HCT116 (cell line): Measurements from ENCODE around the gene MLLT3. TPM values are rescaled to one million over a fixed set of nuclear protein-coding genes. Genes with fewer than 3 reads are reported as not detected.

ENCODE experiments used
- ATAC-seq: fragments of 200-7000 bp; cut with Tn5 transposase; 2 replicates; pipeline ENCODE4 v1.9.1; 2020; ENCODE audit warnings: mild to moderate bottlenecking, moderate library complexity
- BruUV-seq: library from RNA; stranded (reverse); fragments of 400-500 nt; replicated peaks from 2 replicates; lab custom pipeline; 2021; lab: Mats Ljungman, UMichigan
- CTCF ChIA-PET: fragments of 300-600 bp; sonication (Branson Sonifier 250); formaldehyde crosslinking; loops from one replicate; lab custom pipeline; 2021; ENCODE audit warnings: antibody characterized with exemption; lab: Charles Lee
- POLR2A ChIA-PET: fragments of 300-600, 350-600 bp; sonication (Branson Sonifier 250); formaldehyde crosslinking; loops from one replicate; lab custom pipeline; 2021; ENCODE audit warnings: antibody characterized with exemption; lab: Charles Lee
- RAD21 ChIA-PET, 2 experiments: fragments of 300-600 bp; sonication (Branson Sonifier 250); formaldehyde crosslinking; loops; one replicate each; lab custom pipeline; 2023; ENCODE audit warnings: low total read pairs in 2 of 2; ENCODE audit not compliant: uncharacterized antibody in 2 of 2, unreplicated experiment in 2 of 2, low non-redundant PET in 1 of 2; lab: Charles Lee
- DNase-seq: peaks from one replicate; pipeline ENCODE4 v3.0.0-alpha.2; 2010; ENCODE audit warnings: low read depth, low spot score
- H2AFZ ChIP-seq: fragments of 200-600 bp; shearing (Covaris generic), sonication (generic); 2 replicates; pipeline ENCODE4 v1.6.1; 2017; ENCODE audit warnings: low read depth, mixed run types, mixed read lengths, antibody characterized with exemption, low read length; ENCODE audit not compliant: poor library complexity, severe bottlenecking
- H3K27ac ChIP-seq: 2 replicates; pipeline ENCODE4 v1.5.1; 2012; ENCODE audit warnings: low read depth, low read length
- H3K27me3 ChIP-seq: fragments of 200-600 bp; sonication (generic); 2 replicates; pipeline ENCODE4 v1.6.1; 2016; ENCODE audit warnings: mixed run types, low read length, mixed read lengths; ENCODE audit not compliant: insufficient read depth
- H3K36me3 ChIP-seq, 2 experiments: fragments of 200-500 bp in 1 of 2; fragments of 200-600 bp in 1 of 2; sonication (Bioruptor generic) in 1 of 2; sonication (generic) in 1 of 2; 2 replicates each; pipeline versions ENCODE4 v1.5.1 to v1.6.1; 2014 to 2016; ENCODE audit warnings: low read length in 2 of 2, inconsistent platforms in 1 of 2, mixed read lengths in 1 of 2, mixed run types in 1 of 2; ENCODE audit not compliant: insufficient read depth in 2 of 2, control insufficient read depth in 1 of 2
- H3K4me1 ChIP-seq, 2 experiments: fragments of 200-600 bp in 1 of 2; sonication (generic) in 1 of 2; 2 replicates each; pipeline versions ENCODE4 v1.5.1 to v1.6.1; 2012 to 2017; ENCODE audit warnings: low read length in 2 of 2, inconsistent platforms in 1 of 2, mild to moderate bottlenecking in 1 of 2, mixed read lengths in 1 of 2, mixed run types in 1 of 2, moderate library complexity in 1 of 2; ENCODE audit not compliant: insufficient read depth in 2 of 2, control insufficient read depth in 1 of 2
- H3K4me2 ChIP-seq: fragments of 200-600 bp; sonication (generic); 2 replicates; pipeline ENCODE4 v1.6.1; 2017; ENCODE audit warnings: mixed run types, low read length, mixed read lengths
- H3K4me3 ChIP-seq, 2 experiments: fragments of 200-600 bp in 1 of 2; sonication (generic) in 1 of 2; replicated peaks in 1 of 2; 2 replicates each; pipeline ENCODE4 v1.5.1; 2011 to 2016; ENCODE audit warnings: low read length in 2 of 2, control low read depth in 1 of 2, low read depth in 1 of 2, mild to moderate bottlenecking in 1 of 2, mixed read lengths in 1 of 2, mixed run types in 1 of 2
- H3K79me2 ChIP-seq: fragments of 200-600 bp; sonication (generic); 2 replicates; pipeline ENCODE4 v1.6.1; 2017; ENCODE audit warnings: mild to moderate bottlenecking, mixed run types, low read length, moderate library complexity, mixed read lengths; ENCODE audit not compliant: insufficient read depth
- H3K9ac ChIP-seq: fragments of 200-600 bp; sonication (generic); 2 replicates; pipeline ENCODE4 v1.6.1; 2016; ENCODE audit warnings: low read length, mixed read lengths
- H3K9me2 ChIP-seq: fragments of 200-600 bp; sonication (generic), shearing (Covaris generic); 2 replicates; pipeline ENCODE4 v1.6.1; 2017; ENCODE audit warnings: mixed run types, mild to moderate bottlenecking, moderate library complexity; ENCODE audit not compliant: insufficient read depth
- H3K9me3 ChIP-seq, 2 experiments: fragments of 200-500 bp in 1 of 2; fragments of 200-600 bp in 1 of 2; sonication (Bioruptor generic) in 1 of 2; sonication (generic) in 1 of 2; 2 replicates each; pipeline ENCODE4 v1.6.1; 2014 to 2017; ENCODE audit warnings: low read length in 2 of 2, mixed read lengths in 2 of 2, inconsistent platforms in 1 of 2, low read depth in 1 of 2, mild to moderate bottlenecking in 1 of 2, mixed run types in 1 of 2, moderate library complexity in 1 of 2; ENCODE audit not compliant: control insufficient read depth in 1 of 2, insufficient read depth in 1 of 2
- H4K20me1 ChIP-seq: fragments of 200-600 bp; sonication (generic), shearing (Covaris generic); 2 replicates; pipeline ENCODE4 v1.6.1; 2017; ENCODE audit warnings: mixed run types, mild to moderate bottlenecking, moderate library complexity; ENCODE audit not compliant: insufficient read depth
- CEBPB ChIP-seq: IDR thresholded peaks from 2 replicates; pipeline ENCODE4 v1.6.1; 2012; ENCODE audit warnings: low read depth
- JUND ChIP-seq: IDR thresholded peaks from 2 replicates; pipeline ENCODE4 v1.6.1; 2012
- POLR2AphosphoS5 ChIP-seq: IDR thresholded peaks from 2 replicates; pipeline ENCODE4 v1.6.1; 2011; ENCODE audit warnings: mild to moderate bottlenecking, low read depth, low read length, moderate library complexity
- RAD21 ChIP-seq: IDR thresholded peaks from 2 replicates; pipeline ENCODE4 v1.6.1; 2012; ENCODE audit warnings: low read depth, mild to moderate bottlenecking
- ZNF274 ChIP-seq: fragments of 200-500 bp; sonication (Bioruptor generic); IDR thresholded peaks from 2 replicates; pipeline ENCODE4 v1.6.1; 2014; ENCODE audit warnings: mild to moderate bottlenecking, low read depth, low read length, inconsistent platforms
- intact Hi-C: fragments of 100-400 bp; cut with micrococcal nuclease; formaldehyde crosslinking; loops from 2 replicates; pipeline ENCODE4 v1.10.0; 2022
- total RNA-seq: library from RNA; stranded (reverse); gene quantifications from one replicate; pipeline ENCODE4 v1.2.1, GENCODE V29; 2021; ENCODE audit not compliant: unreplicated experiment

MLLT3 gene
- total RNA-seq, 1 experiment from 2014 or later, result 4.3 TPM

- Histone ChIP-seq H3K4me1 (no peaks in the 10 kb centered on the region), H3K9ac (no peak overlapping the region), H3K4me2 (no peak overlapping the region), H3K27me3 (0 out of 2 replicates have a peak, but pooled peaks cover 10% of the 10 kb centered on the region), H4K20me1 (no peaks in the 10 kb centered on the region), H2AFZ (no peak overlapping the region), H3K27ac (no peak overlapping the region), H3K4me3 (no peak overlapping the region), H3K9me3 (no peaks in the 10 kb centered on the region), H3K36me3 (no peaks in the 10 kb centered on the region), H3K9me2 (no peaks in the 10 kb centered on the region), H3K79me2 (no peaks in the 10 kb centered on the region)
- ChIA-PET CTCF (no interaction called here), RAD21 (no interaction called here), POLR2A (no interaction called here)
- DNase-seq, result no peak
- TF ChIP-seq CEBPB (no peak), POLR2AphosphoS5 (no peak), RAD21 (no peak)
- no TSS peak for BruUV-seq
- no peak for ATAC-seq
- intact Hi-C loops, result no loop called here
Observed at GRCh38 chr9:20398536-20399338, 223.6 kb downstream of the MLLT3 start.

DNA sequence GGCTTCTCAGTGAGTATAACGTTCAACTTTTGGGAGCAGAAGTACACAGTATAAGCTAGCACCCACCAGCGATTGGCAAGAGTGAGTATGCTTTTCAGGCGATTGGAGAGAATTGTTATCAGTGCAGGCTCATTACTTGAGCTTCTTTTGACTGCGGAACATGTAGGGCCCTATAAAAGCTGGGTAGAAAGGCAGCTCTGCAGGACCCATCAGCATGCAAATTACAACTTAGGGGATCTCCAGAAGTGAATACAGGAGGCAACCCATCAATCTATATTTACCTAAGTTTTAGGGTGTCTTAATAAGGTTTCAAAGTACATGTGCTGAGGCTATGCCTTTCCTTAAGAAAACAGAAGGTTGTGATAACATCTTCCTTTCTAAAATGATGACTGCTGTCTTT, 225.0 kb downstream of the MLLT3 start:
- no TSS peak for BruUV-seq
- no peak overlapping the region for H3K4me3 ChIP-seq
- no peaks in the 10 kb centered on the region for H3K9me2 ChIP-seq
- no peaks in the 10 kb centered on the region for H3K36me3 ChIP-seq
- POLR2A ChIA-PET, result no interaction called here
- H3K4me1 ChIP-seq, result no peaks in the 10 kb centered on the region
- CTCF ChIA-PET, result no interaction called here
- RAD21 ChIA-PET, result no interaction called here
- 0 out of 2 replicates have a peak, but pooled peaks cover 10% of the 10 kb centered on the region for H3K27me3 ChIP-seq
- H3K27ac ChIP-seq, result no peak overlapping the region
- intact Hi-C loops, result no loop called here
- H3K79me2 ChIP-seq, result no peaks in the 10 kb centered on the region
- ATAC-seq (no peak), DNase-seq (no peak)
- H2AFZ ChIP-seq, result no peak overlapping the region
- H3K4me2 ChIP-seq, result no peak overlapping the region
- no peaks in the 10 kb centered on the region for H3K9me3 ChIP-seq
- TF ChIP-seq JUND (no peak), ZNF274 (no peak)
- no peak overlapping the region for H3K9ac ChIP-seq
- H4K20me1 ChIP-seq, result no peaks in the 10 kb centered on the region
